ENCODE measurements around the gene BCL2L14. TPM values are rescaled to one million over a fixed set of nuclear protein-coding genes. Genes with fewer than 3 reads are reported as not detected.

BCL2L14 gene
- total and polyA plus RNA-seq, 9 of the 15 experiments (the other 6 are each of a cell fraction or from before 2014, with no cell fraction given) = not detected

DNA sequence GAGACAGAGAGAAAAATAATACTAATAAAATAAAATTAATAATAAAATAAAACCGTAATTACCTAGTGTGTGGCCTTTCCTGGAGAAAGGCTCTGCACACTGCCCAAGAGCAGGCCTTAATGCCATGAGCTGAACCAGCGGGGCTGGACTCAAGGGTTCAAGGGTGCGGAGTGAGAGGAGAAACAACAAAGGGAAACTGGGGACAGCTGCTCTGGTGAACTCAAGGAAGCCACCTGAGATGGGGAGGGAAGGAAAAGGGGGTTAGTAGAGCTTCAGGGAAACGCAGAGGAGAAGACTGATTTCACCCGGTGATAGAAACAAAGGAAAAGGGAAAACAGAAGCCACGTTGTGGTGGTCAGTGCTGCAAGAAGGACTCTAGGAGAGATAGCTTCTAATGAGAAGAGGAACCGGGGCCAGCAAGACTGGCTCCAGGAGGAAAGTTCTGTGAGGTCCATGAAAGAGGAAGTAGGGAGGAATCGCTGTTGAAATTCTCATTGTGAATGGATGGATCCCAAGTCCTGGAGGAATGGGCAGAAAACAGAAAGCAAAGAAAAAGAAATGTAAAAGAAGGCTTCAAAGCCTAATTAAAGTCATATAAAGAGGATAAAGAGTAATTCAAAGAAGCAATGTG, 48.3 kb upstream of the BCL2L14 start:
- H3K4me3 ChIP-seq = no peak overlapping the region
- CTCF ChIA-PET (ENCODE audit: low intra/inter-chr PET ratio) = no interaction called here
- no peaks in the 10 kb centered on the region for H3K79me2 ChIP-seq (ENCODE audit: control insufficient read depth, insufficient read depth, low read length)
- no peaks in the 10 kb centered on the region for H3K9me3 ChIP-seq (replicated peaks; ENCODE audit: control insufficient read depth, insufficient read depth, low read depth, low read length)
- H3K36me3 ChIP-seq (ENCODE audit: control insufficient read depth, insufficient read depth, low read length) = no peaks in the 10 kb centered on the region
- no peaks in the 10 kb centered on the region for H3K4me1 ChIP-seq (replicated peaks in 1 of 2; ENCODE audit: control insufficient read depth in 2 of 2, insufficient read depth in 2 of 2, low read length in 2 of 2)
- in situ Hi-C loops (cut with MboI) = no loop called here
- WGBS (ENCODE audit: insufficient coverage, low coverage, missing lambda C conversion rate) = 4% methylated on average over 8 of the region's 8 CpGs
- no peak overlapping the region for H3K27ac ChIP-seq (ENCODE audit: extremely low read depth, low read depth, low read length)
- H3K4me2 ChIP-seq (ENCODE audit: insufficient read depth, low read length) = no peak overlapping the region
- TF ChIP-seq SPI1 (IDR thresholded peaks at IDR 0.05; ENCODE audit: borderline replicate concordance, low read depth, low read length) = 0 out of 2 replicates have a peak, but pooled peaks have one; percentile 30
- no peak for TF ChIP-seq CHCHD3 (CRISPR knock-in tag; IDR thresholded peaks at IDR 0.05)
- no peak for TF ChIP-seq SREBF1 (IDR thresholded peaks at IDR 0.05; ENCODE audit: borderline replicate concordance, low read depth, low read length)
- TF ChIP-seq, protein P1, sequence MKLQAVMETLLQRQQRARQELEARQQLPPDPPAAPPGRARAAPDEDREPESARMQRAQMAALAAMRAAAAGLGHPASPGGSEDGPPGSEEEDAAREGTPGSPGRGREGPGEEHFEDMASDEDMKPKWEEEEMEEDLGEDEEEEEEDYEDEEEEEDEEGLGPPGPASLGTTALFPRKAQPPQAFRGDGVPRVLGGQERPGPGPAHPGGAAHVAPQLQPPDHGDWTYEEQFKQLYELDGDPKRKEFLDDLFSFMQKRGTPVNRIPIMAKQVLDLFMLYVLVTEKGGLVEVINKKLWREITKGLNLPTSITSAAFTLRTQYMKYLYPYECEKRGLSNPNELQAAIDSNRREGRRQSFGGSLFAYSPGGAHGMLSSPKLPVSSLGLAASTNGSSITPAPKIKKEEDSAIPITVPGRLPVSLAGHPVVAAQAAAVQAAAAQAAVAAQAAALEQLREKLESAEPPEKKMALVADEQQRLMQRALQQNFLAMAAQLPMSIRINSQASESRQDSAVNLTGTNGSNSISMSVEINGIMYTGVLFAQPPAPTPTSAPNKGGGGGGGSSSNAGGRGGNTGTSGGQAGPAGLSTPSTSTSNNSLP (IDR thresholded peaks at IDR 0.05; ENCODE audit: borderline replicate concordance, low read depth, low read length) = no peak
- intact Hi-C loops (cut with micrococcal nuclease) = no loop called here
- no peak overlapping the region for H2AFZ ChIP-seq (ENCODE audit: low read depth, low read length)
- ATAC-seq (no peak), DNase-seq (ENCODE audit: extremely low read depth in 1 of 4, low spot score in 3 of 4) (no peak), FAIRE-seq (no peak)
- peaks cover 5 to 21% of the 10 kb centered on the region in 2 experiments; a peak in 4 of 5 replicates for H3K27me3 ChIP-seq (ENCODE audit: control insufficient read depth in 2 of 2, insufficient read depth in 2 of 2, low read length in 2 of 2)
- H4K20me1 ChIP-seq (replicated peaks; ENCODE audit: control insufficient read depth, insufficient read depth, low read length) = no peaks in the 10 kb centered on the region
- no peaks in the 10 kb centered on the region for H3K9me1 ChIP-seq (ENCODE audit: control insufficient read depth, insufficient read depth, low read length)
- POLR2A ChIA-PET = interaction anchor here (0.6 kb wide), 2 partner anchors 61 to 114 kb away, joined by 3 read pairs; no protein-coding TSS in a partner anchor
- no TSS peak for BruUV-seq (replicated peaks)
- no peak overlapping the region for H3K9ac ChIP-seq (ENCODE audit: insufficient read depth in 1 of 2, low read depth in 2 of 2, low read length in 2 of 2)

Measured in K562 (cell line).